A549 (cell line): ENCODE results near the gene FLII. TPM values are rescaled to one million over a fixed set of nuclear protein-coding genes. Genes with fewer than 3 reads are reported as not detected.

ENCODE experiments used
- ATAC-seq, 2 experiments: fragments of 200-7000 bp in 1 of 2; fragments of >200 bp in 1 of 2; cut with Nextera tagmentation in 1 of 2; cut with Tn5 transposase in 1 of 2; 3 replicates each; pipeline versions ENCODE4 v1.8.0 to v1.9.1; 2018 to 2020; ENCODE audit warnings: mild to moderate bottlenecking in 1 of 2, moderate library complexity in 1 of 2
- CTCF ChIA-PET: fragments of 300-600 bp; sonication (Branson Sonifier 250); formaldehyde crosslinking; extraction: SDS; loops from one replicate; lab custom pipeline; 2021; ENCODE audit warnings: antibody characterized with exemption, inconsistent platforms; lab: Yijun Ruan, JAX
- POLR2A ChIA-PET: fragments of 350-600 bp; formaldehyde crosslinking; extraction: SDS; loops from one replicate; lab custom pipeline; 2021; ENCODE audit warnings: antibody characterized with exemption, inconsistent platforms; lab: Yijun Ruan, JAX
- DNase-seq, 2 experiments: peaks; one replicate each; pipeline versions ENCODE4 v3.0.0 to v3.0.0-alpha.2; 2011 to 2016; ENCODE audit warnings: low read depth in 1 of 2, low spot score in 1 of 2
- FAIRE-seq: peaks from 2 replicates; lab custom pipeline; 2011; peaks lifted over from hg19 to GRCh38; lab: Jason Lieb, UNC
- H3K27ac ChIP-seq, 2 experiments: fragments of >200 bp; sonication (Bioruptor Twin); formaldehyde crosslinking; 3 replicates each; pipeline ENCODE4 v1.5.1; 2016 to 2017
- H3K4me1 ChIP-seq: fragments of >200 bp; sonication (Bioruptor Twin); formaldehyde crosslinking; 3 replicates; pipeline ENCODE4 v1.6.1; 2016
- H3K4me2 ChIP-seq: fragments of >200 bp; sonication (Bioruptor Twin); formaldehyde crosslinking; 3 replicates; pipeline ENCODE4 v1.6.1; 2016
- H3K4me3 ChIP-seq: fragments of >200 bp; sonication (Bioruptor Twin); formaldehyde crosslinking; 3 replicates; pipeline ENCODE4 v1.5.1; 2016
- H3K9me3 ChIP-seq: fragments of >200 bp; sonication (Bioruptor Twin); formaldehyde crosslinking; 3 replicates; pipeline ENCODE4 v1.6.1; 2016
- CBX8 ChIP-seq: fragments of 200-600 bp; sonication (generic); IDR thresholded peaks from 2 replicates; pipeline ENCODE4 v1.6.1; 2016
- EP300 ChIP-seq, 2 experiments: fragments of >200 bp; sonication (Bioruptor Twin); formaldehyde crosslinking; IDR thresholded peaks; 2 replicates in 1 of 2; 3 replicates in 1 of 2; pipeline ENCODE4 v1.6.1; 2016 to 2017
- ESRRA ChIP-seq: fragments of 150-350 bp; IDR thresholded peaks from 2 replicates; pipeline ENCODE4 v1.6.1; 2014; ENCODE audit warnings: mild to moderate bottlenecking, low read length, borderline replicate concordance
- FOSL2 ChIP-seq, 2 experiments: fragments of 450-650 bp in 1 of 2; fragments of >200 bp in 1 of 2; sonication (Bioruptor Twin) in 1 of 2; formaldehyde crosslinking; IDR thresholded peaks; 2 replicates each; pipeline versions ENCODE4 v1.5.0 to v1.6.1; 2016 to 2020; ENCODE audit warnings: mild to moderate bottlenecking in 1 of 2, moderate library complexity in 1 of 2
- FOXS1 ChIP-seq: fragments of 250-450 bp; sonication (Bioruptor Pico); IDR thresholded peaks from 2 replicates; pipeline ENCODE4 v1.5.0; 2020; ENCODE audit warnings: mild to moderate bottlenecking, moderate library complexity
- GATA3 ChIP-seq: IDR thresholded peaks from 2 replicates; pipeline ENCODE4 v1.6.1; 2012; ENCODE audit warnings: borderline replicate concordance
- HEYL ChIP-seq: fragments of 250-450 bp; sonication (Bioruptor Pico); IDR thresholded peaks from 2 replicates; pipeline ENCODE4 v1.8.0; 2021; ENCODE audit warnings: mild to moderate bottlenecking, moderate library complexity
- HOXA7 ChIP-seq: fragments of 250-450 bp; sonication (Bioruptor Pico); IDR thresholded peaks from 2 replicates; pipeline ENCODE4 v1.5.0; 2020; ENCODE audit warnings: mild to moderate bottlenecking, moderate library complexity
- HOXB13 ChIP-seq: fragments of 250-450 bp; sonication (Bioruptor Pico); IDR thresholded peaks from 2 replicates; pipeline ENCODE4 v1.5.0; 2020; ENCODE audit warnings: low read depth, mild to moderate bottlenecking, moderate library complexity
- JUN ChIP-seq, 2 experiments: fragments of >200 bp; sonication (Bioruptor Twin); formaldehyde crosslinking; IDR thresholded peaks; 2 replicates in 1 of 2; 3 replicates in 1 of 2; pipeline ENCODE4 v1.6.1; 2016 to 2017
- MAFK ChIP-seq: fragments of 450-650 bp; IDR thresholded peaks from 2 replicates; pipeline ENCODE4 v1.6.1; 2014; ENCODE audit not compliant: partially characterized antibody
- MAZ ChIP-seq: fragments of 150-350 bp; IDR thresholded peaks from 2 replicates; pipeline ENCODE4 v1.6.1; 2014; ENCODE audit warnings: antibody characterized with exemption, low read depth, low read length, borderline replicate concordance
- NR3C1 ChIP-seq: fragments of >200 bp; sonication (Bioruptor Twin); formaldehyde crosslinking; IDR thresholded peaks from 3 replicates; pipeline ENCODE4 v1.6.1; 2017
- POLR2A ChIP-seq: IDR thresholded peaks from 2 replicates; pipeline ENCODE4 v1.6.1; 2012; ENCODE audit warnings: mild to moderate bottlenecking, low read length
- POLR2AphosphoS2 ChIP-seq: conservative IDR thresholded peaks from 2 replicates; pipeline ENCODE4 v1.6.1; 2012; ENCODE audit warnings: low read length, improper control_type of control experiment, inconsistent platforms
- RNF2 ChIP-seq: fragments of 200-600 bp; sonication (generic); IDR thresholded peaks from 2 replicates; pipeline ENCODE4 v1.6.1; 2016; ENCODE audit warnings: low read depth, mild to moderate bottlenecking, antibody characterized with exemption, moderate library complexity, borderline replicate concordance
- ZFP36 ChIP-seq: fragments of 450-650 bp; IDR thresholded peaks from 2 replicates; pipeline ENCODE4 v1.6.1; 2014; ENCODE audit warnings: borderline replicate concordance; ENCODE audit not compliant: partially characterized antibody
- ZSCAN20 ChIP-seq: fragments of 250-450 bp; sonication (Bioruptor Pico); IDR thresholded peaks from 2 replicates; pipeline ENCODE4 v1.8.0; 2022; ENCODE audit warnings: mild to moderate bottlenecking, moderate library complexity
- WGBS: methylation state at CpG from one replicate; pipeline ENCODE4 v1.1.6; 2017; ENCODE audit errors: missing lambda C conversion rate; 5-methylcytosine and 5-hydroxymethylcytosine counted together
- polyA plus RNA-seq, 4 experiments: library from polyadenylated mRNA; depleted of rRNA in 3 of 4; stranded (reverse); fragments of >200 nt; fragmentation: RNase III in 1 of 4; extraction: RNeasy Plus Mini Kit Qiagen cat#74134 plus additional on column Dnase treatment in 1 of 4; gene quantifications; 2 replicates in 3 of 4; 3 replicates in 1 of 4; pipeline ENCODE4 v1.2.3, GENCODE V29; 2011 to 2017
- TF ChIP-seq, protein P1 (sequence below): fragments of 450-650 bp; IDR thresholded peaks from 2 replicates; pipeline ENCODE4 v1.6.1; 2014; ENCODE audit warnings: antibody characterized with exemption
- TF ChIP-seq, protein P2 (sequence below): fragments of >200 bp; sonication (Bioruptor Twin); formaldehyde crosslinking; IDR thresholded peaks from 2 replicates; pipeline ENCODE4 v1.6.1; 2016
- TF ChIP-seq, protein P3 (sequence below): fragments of 200-600 bp; sonication (generic); IDR thresholded peaks from 2 replicates; pipeline ENCODE4 v1.6.1; 2016; ENCODE audit warnings: antibody characterized with exemption, mild to moderate bottlenecking, moderate library complexity

The FLII gene
- polyA plus RNA-seq, 2 of the 4 experiments (the other 2 are of a cell fraction) = 253 to 280 TPM

DNA sequence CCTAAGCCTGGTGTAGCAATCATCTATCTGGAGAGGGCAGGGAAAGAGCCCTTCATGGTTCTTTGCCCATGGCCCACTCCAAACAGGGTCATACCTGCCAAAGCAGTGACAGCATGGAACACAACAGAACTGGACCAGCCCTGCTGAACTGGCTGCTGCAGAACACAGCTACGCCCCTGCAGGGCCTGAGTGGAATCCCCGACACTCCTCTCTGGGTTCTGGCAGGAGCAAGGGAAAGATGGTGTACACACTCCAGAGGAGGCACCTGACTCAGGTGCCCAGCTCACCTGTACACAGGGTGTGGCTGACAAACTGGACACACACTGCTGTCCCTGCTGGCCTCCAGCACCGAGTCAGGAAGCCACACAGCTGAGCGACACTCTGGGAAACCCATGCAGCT lies 21.7 kb upstream of the FLII start:
- Histone ChIP-seq H3K4me2 (no peak overlapping the region), H3K27ac (no peak overlapping the region), H3K4me3 (no peak overlapping the region), H3K4me1 (peaks cover 3% of the 10 kb centered on the region; the same call in 1 of the 3 replicates), H3K9me3 (no peaks in the 10 kb centered on the region)
- WGBS = 92% methylated on average over 4 of the region's 4 CpGs
- TF ChIP-seq ZSCAN20 (CRISPR knock-in tag) (no peak), MAZ (no peak), HOXA7 (no peak), JUN (IDR thresholded peaks at IDR 0.05) (no peak), FOSL2 (IDR thresholded peaks at IDR 0.05) (no peak), FOSL2 (CRISPR knock-in tag; IDR thresholded peaks at IDR 0.05) (no peak), HEYL (CRISPR knock-in tag) (no peak), EP300 (IDR thresholded peaks at IDR 0.05) (no peak)
- ATAC-seq = no peak; a peak in 1 of 6 replicates
- POLR2A ChIA-PET = no interaction called here
- CTCF ChIA-PET = interaction anchor here (4.3 kb wide), 1 partner anchor 32 kb away, joined by 16 read pairs; no protein-coding TSS in a partner anchor
- FAIRE-seq = no peak
- DNase-seq = no peak

DNA sequence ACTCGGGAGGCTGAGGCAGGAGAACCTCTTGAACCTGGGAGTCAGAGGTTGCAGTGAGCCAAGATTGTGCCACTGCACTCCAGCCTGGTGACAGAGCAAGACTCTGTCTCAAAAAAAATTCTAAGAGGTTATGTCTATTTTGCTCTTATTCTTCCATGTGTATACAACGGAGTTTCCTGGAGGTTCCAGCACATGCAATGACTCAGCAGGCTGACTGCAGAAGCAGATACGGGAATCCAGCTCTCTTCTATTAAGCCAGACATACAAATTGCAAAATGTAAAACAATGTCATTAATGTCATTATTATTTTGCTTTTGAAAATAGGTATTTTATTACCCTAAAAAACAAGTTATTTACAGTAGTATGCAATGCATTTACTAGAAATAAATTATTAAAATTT lies 20.3 kb upstream of the FLII start:
- Histone ChIP-seq H3K27ac (peak overlapping the region in 1 of 2 experiments; percentile 38; a peak in 4 of 6 replicates), H3K4me2 (no peak overlapping the region), H3K4me3 (no peak overlapping the region), H3K9me3 (no peaks in the 10 kb centered on the region), H3K4me1 (peaks cover 3% of the 10 kb centered on the region; the same call in 1 of the 3 replicates)
- WGBS = 69% methylated on average over 3 of the region's 3 CpGs
- DNase-seq (no peak), ATAC-seq (no peak), FAIRE-seq (no peak)
- ChIA-PET CTCF (interaction anchor here (0.6 to 1.3 kb wide), 3 partner anchors 15 to 62 kb away, joined by 3 to 4 read pairs (median 3); no protein-coding TSS in a partner anchor), POLR2A (no interaction called here)
- TF ChIP-seq ESRRA (no peak), MAFK (peak; percentile 21)

DNA sequence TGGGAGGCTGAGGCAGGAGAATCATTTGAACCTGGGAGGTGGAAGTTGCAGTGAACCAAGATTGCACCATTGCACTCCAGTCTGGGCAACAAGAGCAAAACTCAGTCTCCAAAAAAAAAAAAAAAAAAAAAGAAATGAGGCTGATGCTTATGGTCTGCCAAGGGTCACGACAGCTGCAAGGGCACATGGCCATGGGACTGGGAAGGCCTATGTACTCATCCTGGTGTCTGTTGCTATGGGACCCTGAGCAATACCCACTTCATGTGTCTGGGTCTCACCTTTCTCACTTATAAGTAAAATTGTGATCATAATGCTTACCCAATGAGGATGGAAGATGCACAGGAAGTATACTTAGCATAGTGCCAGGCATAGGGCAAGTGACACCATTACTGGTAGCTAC lies 18.5 kb upstream of the FLII start:
- H3K4me1 ChIP-seq = peaks cover 3% of the 10 kb centered on the region; the same call in 1 of the 3 replicates
- ChIA-PET CTCF (interaction anchor here (0.5 to 4.3 kb wide), 8 partner anchors 8 to 59 kb away, joined by 3 to 23 read pairs (median 3); partner anchors contain the start of gene MIEF2), POLR2A (no interaction called here)
- FAIRE-seq = peak; percentile 13
- 89% methylated on average over 1 of the region's 1 CpG for WGBS
- ATAC-seq = no peak
- no peak overlapping the region for H3K27ac ChIP-seq
- H3K4me2 ChIP-seq = no peak overlapping the region
- no peaks in the 10 kb centered on the region for H3K9me3 ChIP-seq
- no peak overlapping the region for H3K4me3 ChIP-seq
- DNase-seq = no peak
- TF ChIP-seq FOXS1 (CRISPR knock-in tag) (no peak), CBX8 (no peak), ZSCAN20 (CRISPR knock-in tag) (no peak), HOXB13 (no peak), RNF2 (no peak), ZFP36 (no peak), POLR2AphosphoS2 (no peak), GATA3 (no peak), POLR2A (no peak), EP300 (IDR thresholded peaks at IDR 0.05) (no peak), NR3C1 (no peak)
- TF ChIP-seq, protein P1, sequence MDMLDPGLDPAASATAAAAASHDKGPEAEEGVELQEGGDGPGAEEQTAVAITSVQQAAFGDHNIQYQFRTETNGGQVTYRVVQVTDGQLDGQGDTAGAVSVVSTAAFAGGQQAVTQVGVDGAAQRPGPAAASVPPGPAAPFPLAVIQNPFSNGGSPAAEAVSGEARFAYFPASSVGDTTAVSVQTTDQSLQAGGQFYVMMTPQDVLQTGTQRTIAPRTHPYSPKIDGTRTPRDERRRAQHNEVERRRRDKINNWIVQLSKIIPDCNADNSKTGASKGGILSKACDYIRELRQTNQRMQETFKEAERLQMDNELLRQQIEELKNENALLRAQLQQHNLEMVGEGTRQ = no peak
- TF ChIP-seq, protein P2, sequence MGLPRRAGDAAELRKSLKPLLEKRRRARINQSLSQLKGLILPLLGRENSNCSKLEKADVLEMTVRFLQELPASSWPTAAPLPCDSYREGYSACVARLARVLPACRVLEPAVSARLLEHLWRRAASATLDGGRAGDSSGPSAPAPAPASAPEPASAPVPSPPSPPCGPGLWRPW = no peak
- TF ChIP-seq, protein P3, sequence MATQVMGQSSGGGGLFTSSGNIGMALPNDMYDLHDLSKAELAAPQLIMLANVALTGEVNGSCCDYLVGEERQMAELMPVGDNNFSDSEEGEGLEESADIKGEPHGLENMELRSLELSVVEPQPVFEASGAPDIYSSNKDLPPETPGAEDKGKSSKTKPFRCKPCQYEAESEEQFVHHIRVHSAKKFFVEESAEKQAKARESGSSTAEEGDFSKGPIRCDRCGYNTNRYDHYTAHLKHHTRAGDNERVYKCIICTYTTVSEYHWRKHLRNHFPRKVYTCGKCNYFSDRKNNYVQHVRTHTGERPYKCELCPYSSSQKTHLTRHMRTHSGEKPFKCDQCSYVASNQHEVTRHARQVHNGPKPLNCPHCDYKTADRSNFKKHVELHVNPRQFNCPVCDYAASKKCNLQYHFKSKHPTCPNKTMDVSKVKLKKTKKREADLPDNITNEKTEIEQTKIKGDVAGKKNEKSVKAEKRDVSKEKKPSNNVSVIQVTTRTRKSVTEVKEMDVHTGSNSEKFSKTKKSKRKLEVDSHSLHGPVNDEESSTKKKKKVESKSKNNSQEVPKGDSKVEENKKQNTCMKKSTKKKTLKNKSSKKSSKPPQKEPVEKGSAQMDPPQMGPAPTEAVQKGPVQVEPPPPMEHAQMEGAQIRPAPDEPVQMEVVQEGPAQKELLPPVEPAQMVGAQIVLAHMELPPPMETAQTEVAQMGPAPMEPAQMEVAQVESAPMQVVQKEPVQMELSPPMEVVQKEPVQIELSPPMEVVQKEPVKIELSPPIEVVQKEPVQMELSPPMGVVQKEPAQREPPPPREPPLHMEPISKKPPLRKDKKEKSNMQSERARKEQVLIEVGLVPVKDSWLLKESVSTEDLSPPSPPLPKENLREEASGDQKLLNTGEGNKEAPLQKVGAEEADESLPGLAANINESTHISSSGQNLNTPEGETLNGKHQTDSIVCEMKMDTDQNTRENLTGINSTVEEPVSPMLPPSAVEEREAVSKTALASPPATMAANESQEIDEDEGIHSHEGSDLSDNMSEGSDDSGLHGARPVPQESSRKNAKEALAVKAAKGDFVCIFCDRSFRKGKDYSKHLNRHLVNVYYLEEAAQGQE = no peak
